Measurements from ENCODE around the gene TMEM95. TPM values are rescaled to one million over a fixed set of nuclear protein-coding genes. Genes with fewer than 3 reads are reported as not detected.
"Not testable (repeated sequence)": the region's sequence is repeated elsewhere in the genome, so short reads cannot be mapped to it uniquely, and the experiment has no call there.

TMEM95 gene
- total and polyA plus RNA-seq, 8 donors, result not detected

DNA sequence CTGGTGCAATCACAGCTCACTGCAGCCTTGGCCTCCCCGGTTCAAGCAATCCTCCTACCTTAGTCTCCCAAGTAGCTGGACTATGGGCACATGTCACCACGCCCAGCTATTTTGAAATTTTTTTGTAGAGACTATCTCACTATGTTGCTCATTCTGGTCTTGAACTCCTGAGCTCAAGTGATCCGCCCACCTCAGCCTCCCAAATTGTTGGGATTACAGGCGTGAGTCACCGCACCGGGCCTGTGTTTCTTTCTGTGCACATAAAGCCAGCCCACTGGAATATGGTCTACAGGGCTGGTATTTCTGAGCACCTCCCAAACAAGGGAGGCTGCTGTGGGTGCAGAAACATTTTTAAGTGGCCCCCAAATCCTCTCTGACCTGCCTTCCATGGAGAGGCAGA is 8.4 kb downstream of the TMEM95 start:
- intact Hi-C loops (cut with DNase I), result no loop called here
- Histone ChIP-seq H3K4me1 (no peaks in the 10 kb centered on the region), H3K4me3 (no peak overlapping the region), H3K9me3 (no peaks in the 10 kb centered on the region), H3K27me3 (peaks cover 0 to 4% of the 10 kb centered on the region in 2 donors), H3K27ac (no peak overlapping the region), H3K36me3 (no peaks in the 10 kb centered on the region)
- TF ChIP-seq, protein P1, sequence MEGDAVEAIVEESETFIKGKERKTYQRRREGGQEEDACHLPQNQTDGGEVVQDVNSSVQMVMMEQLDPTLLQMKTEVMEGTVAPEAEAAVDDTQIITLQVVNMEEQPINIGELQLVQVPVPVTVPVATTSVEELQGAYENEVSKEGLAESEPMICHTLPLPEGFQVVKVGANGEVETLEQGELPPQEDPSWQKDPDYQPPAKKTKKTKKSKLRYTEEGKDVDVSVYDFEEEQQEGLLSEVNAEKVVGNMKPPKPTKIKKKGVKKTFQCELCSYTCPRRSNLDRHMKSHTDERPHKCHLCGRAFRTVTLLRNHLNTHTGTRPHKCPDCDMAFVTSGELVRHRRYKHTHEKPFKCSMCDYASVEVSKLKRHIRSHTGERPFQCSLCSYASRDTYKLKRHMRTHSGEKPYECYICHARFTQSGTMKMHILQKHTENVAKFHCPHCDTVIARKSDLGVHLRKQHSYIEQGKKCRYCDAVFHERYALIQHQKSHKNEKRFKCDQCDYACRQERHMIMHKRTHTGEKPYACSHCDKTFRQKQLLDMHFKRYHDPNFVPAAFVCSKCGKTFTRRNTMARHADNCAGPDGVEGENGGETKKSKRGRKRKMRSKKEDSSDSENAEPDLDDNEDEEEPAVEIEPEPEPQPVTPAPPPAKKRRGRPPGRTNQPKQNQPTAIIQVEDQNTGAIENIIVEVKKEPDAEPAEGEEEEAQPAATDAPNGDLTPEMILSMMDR (IDR thresholded peaks at IDR 0.05), result no peak
- DNase-seq (no peak), ATAC-seq (no peak)

GRCh38 chr17:7365963-7366362 is 11.0 kb downstream of the TMEM95 start:
- H3K36me3 ChIP-seq; H3K27me3 ChIP-seq; H3K9me3 ChIP-seq; ATAC-seq; H3K27ac ChIP-seq; intact Hi-C loops (cut with DNase I); H3K4me1 ChIP-seq; H3K4me3 ChIP-seq; DNase-seq: not testable (repeated sequence)

- DNase-seq (no peak), ATAC-seq (no peak)
- no peaks in the 10 kb centered on the region for H3K27me3 ChIP-seq
- no peaks in the 10 kb centered on the region for H3K4me1 ChIP-seq
- TF ChIP-seq, protein P1 (IDR thresholded peaks at IDR 0.05), result no peak
- no peaks in the 10 kb centered on the region for H3K9me3 ChIP-seq
- no peaks in the 10 kb centered on the region for H3K36me3 ChIP-seq
- intact Hi-C loops (cut with DNase I), result no loop called here
- H3K27ac ChIP-seq, result no peak overlapping the region
- no peak overlapping the region for H3K4me3 ChIP-seq
These were observed 12.1 kb downstream of the TMEM95 start for GRCh38 chr17:7367083-7367482.

DNA sequence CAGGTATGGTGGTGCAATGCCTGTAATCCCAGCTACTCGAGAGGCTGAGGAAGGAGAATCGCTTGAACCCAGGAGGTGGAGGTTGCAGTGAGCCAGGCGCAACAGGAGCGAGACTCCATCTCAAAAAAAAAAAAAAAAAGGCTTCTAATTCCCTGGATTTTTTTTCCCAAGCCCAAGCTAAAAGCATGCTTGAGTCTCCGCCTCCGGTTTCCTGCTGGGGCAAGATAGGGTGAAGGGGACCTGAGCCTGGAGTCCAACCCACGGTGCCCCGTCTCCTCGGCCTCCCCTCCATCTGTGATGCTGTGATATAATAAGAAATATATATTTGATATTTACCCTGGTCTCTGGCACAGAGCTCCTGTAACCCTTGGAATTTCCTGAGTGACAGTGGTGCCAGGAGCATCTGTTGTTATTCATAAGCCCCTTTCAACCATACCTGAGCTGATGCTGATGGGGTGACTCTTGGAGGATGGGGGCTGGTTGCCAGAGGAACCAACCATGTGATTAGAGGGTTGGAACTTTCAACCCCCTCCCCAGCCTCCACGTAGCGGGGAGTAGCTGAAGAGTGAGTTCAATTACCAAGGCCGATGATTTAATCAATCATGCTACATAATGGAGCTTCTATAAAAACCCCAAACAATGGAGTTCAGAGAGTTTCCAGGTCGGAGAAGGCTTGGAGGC is 13.1 kb downstream of the TMEM95 start:
- Histone ChIP-seq H3K27ac (no peak overlapping the region), H3K9me3 (no peaks in the 10 kb centered on the region), H3K27me3 (no peaks in the 10 kb centered on the region), H3K4me1 (no peaks in the 10 kb centered on the region), H3K4me3 (no peak overlapping the region), H3K36me3 (no peaks in the 10 kb centered on the region)
- DNase-seq (no peak), ATAC-seq (no peak)
- intact Hi-C loops (cut with DNase I), result no loop called here
- TF ChIP-seq, protein P1 (IDR thresholded peaks at IDR 0.05), result no peak

DNA sequence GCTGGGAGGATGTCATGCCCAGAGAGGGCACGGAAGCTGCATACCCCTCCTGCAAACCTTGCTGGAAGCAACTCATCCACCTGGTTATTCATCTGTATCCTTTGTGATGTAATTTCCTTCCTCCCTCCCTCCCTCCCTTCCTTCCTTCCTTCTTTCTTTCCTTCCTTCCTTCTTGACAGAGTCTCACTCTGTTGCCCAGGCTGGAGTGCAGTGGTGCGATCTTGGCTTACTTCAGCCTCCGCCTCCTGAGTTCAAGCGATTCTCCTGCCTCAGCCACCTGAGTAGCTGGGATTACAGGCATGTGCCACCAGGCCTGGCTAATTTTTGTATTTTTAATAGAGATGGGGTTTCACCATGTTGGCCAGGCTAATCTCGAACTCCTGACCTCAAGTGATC is 13.6 kb downstream of the TMEM95 start:
- H3K27ac ChIP-seq; H3K4me3 ChIP-seq; H3K36me3 ChIP-seq; H3K4me1 ChIP-seq; ATAC-seq; intact Hi-C loops (cut with DNase I); H3K27me3 ChIP-seq; DNase-seq; H3K9me3 ChIP-seq: not testable (repeated sequence)

DNA sequence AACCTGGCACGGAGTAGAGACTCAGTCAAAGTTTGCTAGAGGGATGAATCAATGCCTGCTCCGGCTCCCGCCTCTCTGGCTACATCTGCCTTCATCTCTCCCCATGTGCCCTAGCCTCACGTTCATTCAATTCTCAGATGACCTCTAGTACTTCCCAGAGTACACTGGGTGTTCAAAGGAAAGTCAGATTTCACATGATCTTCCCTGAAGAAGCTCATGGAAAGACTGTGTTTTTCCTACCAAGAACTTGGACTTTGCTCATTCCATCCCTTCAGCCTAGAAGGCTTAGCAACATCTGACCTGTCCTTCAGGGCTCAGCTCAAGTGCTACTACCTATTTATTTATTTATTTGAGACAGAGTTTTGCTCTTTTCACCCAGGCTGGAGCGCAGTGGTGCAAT is 14.9 kb downstream of the TMEM95 start:
- H3K4me1 ChIP-seq, result no peaks in the 10 kb centered on the region
- no peaks in the 10 kb centered on the region for H3K9me3 ChIP-seq
- H3K27ac ChIP-seq, result no peak overlapping the region
- intact Hi-C loops (cut with DNase I), result no loop called here
- DNase-seq, result no peak
- no peaks in the 10 kb centered on the region for H3K36me3 ChIP-seq
- no peak for ATAC-seq
- TF ChIP-seq, protein P1 (IDR thresholded peaks at IDR 0.05), result no peak
- H3K27me3 ChIP-seq, result no peaks in the 10 kb centered on the region
- no peak overlapping the region for H3K4me3 ChIP-seq
